Measurements from ENCODE around the gene RAB3A. TPM values are rescaled to one million over a fixed set of nuclear protein-coding genes. Genes with fewer than 3 reads are reported as not detected.
A peak's percentile ranks its signal among the peaks of the same experiment; 100 is the strongest.

RAB3A gene, protein sequence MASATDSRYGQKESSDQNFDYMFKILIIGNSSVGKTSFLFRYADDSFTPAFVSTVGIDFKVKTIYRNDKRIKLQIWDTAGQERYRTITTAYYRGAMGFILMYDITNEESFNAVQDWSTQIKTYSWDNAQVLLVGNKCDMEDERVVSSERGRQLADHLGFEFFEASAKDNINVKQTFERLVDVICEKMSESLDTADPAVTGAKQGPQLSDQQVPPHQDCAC
- total RNA-seq (2014; rRNA removed; shearing (Covaris generic); ENCODE audit: low replicate concordance) = 2.5 and 6.2 TPM in 2 replicates

DNA sequence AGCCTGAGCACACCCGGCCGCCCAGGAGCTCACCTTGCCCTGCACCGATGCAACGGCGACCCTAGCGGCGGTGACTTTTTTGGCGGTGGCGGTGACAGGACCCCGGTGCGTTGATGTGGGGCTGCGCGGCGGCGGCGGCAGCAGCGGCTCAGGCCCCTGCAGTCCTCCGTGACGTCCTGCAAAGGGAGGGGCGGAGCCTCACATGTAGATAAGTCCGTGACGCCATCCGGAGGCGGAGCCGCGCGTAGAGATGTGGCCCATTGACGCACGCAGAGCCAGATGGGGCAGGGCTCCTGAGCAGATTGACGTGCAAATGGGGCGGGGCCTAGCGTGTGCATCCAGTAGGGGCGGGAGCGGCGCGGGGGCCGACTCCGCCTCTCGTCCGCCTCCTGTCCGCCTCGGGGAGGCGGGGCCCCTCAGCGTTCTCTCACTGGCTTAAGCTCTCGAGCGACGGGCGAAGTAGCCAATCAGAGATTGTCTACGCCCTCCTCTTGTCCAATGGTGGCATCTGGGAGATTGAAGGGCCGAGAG, at the start of gene RAB3A:
RAB3A (minus strand) TSS at position 180 of the 531 bp plus-strand sequence. CDS start 1,302 bp downstream, outside the sequence.
- H3K4me3 ChIP-seq (ENCODE audit: low read length) = peak within 1 kb of the TSS; percentile 93
- peaks cover 22% of the 10 kb centered on the region for H3K79me2 ChIP-seq (ENCODE audit: low read length)
- peaks cover 8% of the 10 kb centered on the region for H4K20me1 ChIP-seq (ENCODE audit: insufficient read depth, low read depth, low read length)
- H3K27me3 ChIP-seq (ENCODE audit: low read length) = no peaks in the 10 kb centered on the region
- no peaks in the 10 kb centered on the region for H3K9me2 ChIP-seq (replicated peaks; ENCODE audit: insufficient read depth, low read length)
- peaks cover 15% of the 10 kb centered on the region; the same call in 1 of the 2 replicates for H3K36me3 ChIP-seq (ENCODE audit: insufficient read depth, low read length)
- peak; percentile 100 for DNase-seq
- H3K4me1 ChIP-seq (ENCODE audit: low read length) = peaks cover 30% of the 10 kb centered on the region
- H3K9me3 ChIP-seq (ENCODE audit: low read length) = no peaks in the 10 kb centered on the region
- peak within 1 kb of the TSS; percentile 80 for H3K9ac ChIP-seq (ENCODE audit: low read length)
- peak within 1 kb of the TSS; percentile 86 for H3K4me2 ChIP-seq (ENCODE audit: low read depth, low read length, poor library complexity, severe bottlenecking)
- peak within 1 kb of the TSS; percentile 70 for H3K27ac ChIP-seq (ENCODE audit: low read length)
- peak within 1 kb of the TSS; percentile 71 for H2AFZ ChIP-seq (ENCODE audit: low read length)

DNA sequence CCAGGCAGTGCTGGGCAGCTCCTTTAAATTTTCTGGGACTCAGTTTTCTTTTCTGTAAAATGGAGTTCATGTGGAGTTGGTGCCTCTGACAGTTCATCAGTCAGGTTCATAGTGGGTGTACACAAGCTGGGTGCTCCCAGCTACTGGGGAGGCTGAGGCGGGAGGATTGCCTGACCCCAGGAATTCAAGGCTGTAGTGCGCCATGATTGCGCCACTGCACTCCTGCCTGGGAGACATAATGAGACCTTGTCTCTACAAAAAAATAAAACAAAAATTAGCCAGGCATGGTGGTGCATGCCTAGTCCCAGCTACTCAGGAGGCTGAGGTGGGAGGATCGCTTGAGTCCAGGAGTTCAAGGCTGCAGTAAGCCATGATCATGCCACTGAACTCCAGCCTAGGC, 49.3 kb upstream of the RAB3A start:
- Histone ChIP-seq H3K79me2 (ENCODE audit: low read length) (no peaks in the 10 kb centered on the region), H3K4me1 (ENCODE audit: low read length) (peaks cover 6% of the 10 kb centered on the region), H4K20me1 (ENCODE audit: insufficient read depth, low read depth, low read length) (peaks cover 4% of the 10 kb centered on the region; the same call in 1 of the 2 replicates), H3K36me3 (ENCODE audit: insufficient read depth, low read length) (no peaks in the 10 kb centered on the region), H3K9me3 (ENCODE audit: low read length) (no peaks in the 10 kb centered on the region), H3K27ac (ENCODE audit: low read length) (no peak overlapping the region), H3K4me2 (ENCODE audit: low read depth, low read length, poor library complexity, severe bottlenecking) (no peak overlapping the region), H3K27me3 (ENCODE audit: low read length) (no peaks in the 10 kb centered on the region), H2AFZ (ENCODE audit: low read length) (no peak overlapping the region), H3K4me3 (ENCODE audit: low read length) (no peak overlapping the region), H3K9me2 (replicated peaks; ENCODE audit: insufficient read depth, low read length) (no peaks in the 10 kb centered on the region), H3K9ac (ENCODE audit: low read length) (no peak overlapping the region)
- DNase-seq = no peak

DNA sequence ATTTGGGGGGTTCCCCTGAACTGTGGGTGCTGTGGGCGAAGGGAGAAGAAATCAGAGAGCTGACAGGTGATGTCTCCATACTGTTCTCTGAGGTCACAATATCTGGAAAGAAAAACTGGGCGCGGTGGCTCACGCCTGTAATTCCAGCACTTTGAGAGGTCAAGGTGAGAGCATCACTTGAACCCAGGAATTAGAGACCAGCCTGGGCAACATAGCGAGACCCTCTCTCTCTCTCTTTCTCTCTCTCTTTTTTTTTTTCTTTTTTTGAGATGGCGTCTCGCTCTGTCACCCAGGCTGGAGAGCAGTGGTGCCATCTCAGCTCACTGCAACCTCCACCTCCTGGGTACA, 48.5 kb upstream of the RAB3A start:
- Histone ChIP-seq H3K4me3 (ENCODE audit: low read length) (no peak overlapping the region), H3K4me2 (ENCODE audit: low read depth, low read length, poor library complexity, severe bottlenecking) (no peak overlapping the region), H3K9ac (ENCODE audit: low read length) (no peak overlapping the region)

DNA sequence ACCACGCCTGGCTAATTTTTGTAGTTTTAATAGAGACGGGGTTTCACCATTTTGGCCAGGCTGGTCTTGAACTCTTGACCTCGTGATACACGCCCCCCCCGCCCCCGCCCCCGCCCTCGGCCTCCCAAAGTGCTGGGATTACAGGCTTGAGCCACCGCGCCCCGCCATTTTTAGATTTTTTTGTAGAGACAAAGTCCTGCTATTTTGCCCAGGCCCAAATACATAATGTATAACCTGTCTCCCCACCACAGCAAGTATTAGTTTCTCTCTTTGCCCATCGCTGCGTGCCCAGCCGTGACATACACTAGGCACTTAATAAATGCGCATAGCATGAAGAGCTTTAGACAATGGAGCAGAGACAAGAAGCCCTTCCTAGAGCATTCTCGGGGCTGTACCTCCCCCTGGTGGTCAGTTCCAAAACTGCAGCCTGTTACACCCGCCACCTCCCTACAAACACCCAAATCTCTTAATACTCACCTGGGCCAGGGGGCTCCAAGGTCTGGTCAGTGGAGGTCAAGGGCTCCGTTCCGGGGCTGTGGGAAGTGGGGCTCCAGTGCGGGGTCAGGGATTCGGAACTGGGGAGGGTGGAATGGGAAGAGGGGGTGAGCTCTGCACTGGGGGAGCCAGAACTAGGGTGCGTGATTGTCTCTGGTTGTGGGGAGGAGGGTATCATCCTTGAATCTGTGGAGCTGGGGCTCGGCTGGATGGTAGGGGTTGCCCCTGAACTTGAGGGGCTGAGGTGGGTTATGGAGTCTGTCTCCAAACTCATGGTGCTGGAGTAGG, 47.9 kb upstream of the RAB3A start:
- Histone ChIP-seq H3K4me2 (ENCODE audit: low read depth, low read length, poor library complexity, severe bottlenecking) (no peak overlapping the region), H3K27ac (ENCODE audit: low read length) (no peak overlapping the region), H3K9ac (ENCODE audit: low read length) (no peak overlapping the region), H3K27me3 (ENCODE audit: low read length) (no peaks in the 10 kb centered on the region), H3K4me1 (ENCODE audit: low read length) (peaks cover 6% of the 10 kb centered on the region), H3K36me3 (ENCODE audit: insufficient read depth, low read length) (no peaks in the 10 kb centered on the region), H2AFZ (ENCODE audit: low read length) (no peak overlapping the region), H3K9me3 (ENCODE audit: low read length) (no peaks in the 10 kb centered on the region), H4K20me1 (ENCODE audit: insufficient read depth, low read depth, low read length) (peaks cover 1% of the 10 kb centered on the region; the same call in 1 of the 2 replicates), H3K4me3 (ENCODE audit: low read length) (no peak overlapping the region), H3K79me2 (ENCODE audit: low read length) (no peaks in the 10 kb centered on the region), H3K9me2 (replicated peaks; ENCODE audit: insufficient read depth, low read length) (no peaks in the 10 kb centered on the region)
- DNase-seq = peak; percentile 92

More for the DNA sequence above, 48.5 kb upstream of the RAB3A start:
- H3K36me3 ChIP-seq (ENCODE audit: insufficient read depth, low read length) = no peaks in the 10 kb centered on the region
- no peaks in the 10 kb centered on the region for H3K79me2 ChIP-seq (ENCODE audit: low read length)
- no peaks in the 10 kb centered on the region for H3K27me3 ChIP-seq (ENCODE audit: low read length)
- no peaks in the 10 kb centered on the region for H3K9me3 ChIP-seq (ENCODE audit: low read length)
- H4K20me1 ChIP-seq (ENCODE audit: insufficient read depth, low read depth, low read length) = peaks cover 4% of the 10 kb centered on the region; the same call in 1 of the 2 replicates
- no peak overlapping the region for H2AFZ ChIP-seq (ENCODE audit: low read length)
- peaks cover 6% of the 10 kb centered on the region for H3K4me1 ChIP-seq (ENCODE audit: low read length)
- no peak for DNase-seq
- H3K27ac ChIP-seq (ENCODE audit: low read length) = no peak overlapping the region
- H3K9me2 ChIP-seq (replicated peaks; ENCODE audit: insufficient read depth, low read length) = no peaks in the 10 kb centered on the region

DNA sequence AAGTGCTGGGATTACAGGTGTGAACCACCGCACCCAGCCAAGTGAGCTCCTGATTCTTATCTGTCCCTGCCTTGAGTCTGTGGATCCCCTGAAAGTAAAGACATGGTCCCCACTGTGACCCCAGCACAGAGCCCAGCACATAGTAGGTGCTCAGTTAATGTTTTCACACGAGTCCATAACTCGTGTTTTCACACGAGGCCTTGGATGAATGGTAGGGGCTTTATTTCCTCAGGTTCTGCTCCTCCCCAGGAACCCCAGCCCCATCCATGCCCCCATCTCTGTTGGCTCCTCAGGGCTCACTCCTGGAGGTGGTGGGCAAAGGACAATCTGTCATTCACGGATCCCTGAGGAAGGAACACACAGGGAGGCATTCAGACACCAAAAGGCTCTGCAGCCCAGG, 46.0 kb upstream of the RAB3A start:
- Histone ChIP-seq H3K4me1 (ENCODE audit: low read length) (peaks cover 6% of the 10 kb centered on the region), H3K4me2 (ENCODE audit: low read depth, low read length, poor library complexity, severe bottlenecking) (no peak overlapping the region), H3K9ac (ENCODE audit: low read length) (no peak overlapping the region), H4K20me1 (ENCODE audit: insufficient read depth, low read depth, low read length) (no peaks in the 10 kb centered on the region; the same call in 1 of the 2 replicates), H3K9me2 (replicated peaks; ENCODE audit: insufficient read depth, low read length) (no peaks in the 10 kb centered on the region), H3K36me3 (ENCODE audit: insufficient read depth, low read length) (no peaks in the 10 kb centered on the region), H3K4me3 (ENCODE audit: low read length) (no peak overlapping the region), H3K27ac (ENCODE audit: low read length) (no peak overlapping the region), H3K27me3 (ENCODE audit: low read length) (no peaks in the 10 kb centered on the region), H3K79me2 (ENCODE audit: low read length) (no peaks in the 10 kb centered on the region), H3K9me3 (ENCODE audit: low read length) (no peaks in the 10 kb centered on the region), H2AFZ (ENCODE audit: low read length) (no peak overlapping the region)
- no peak for DNase-seq

DNA sequence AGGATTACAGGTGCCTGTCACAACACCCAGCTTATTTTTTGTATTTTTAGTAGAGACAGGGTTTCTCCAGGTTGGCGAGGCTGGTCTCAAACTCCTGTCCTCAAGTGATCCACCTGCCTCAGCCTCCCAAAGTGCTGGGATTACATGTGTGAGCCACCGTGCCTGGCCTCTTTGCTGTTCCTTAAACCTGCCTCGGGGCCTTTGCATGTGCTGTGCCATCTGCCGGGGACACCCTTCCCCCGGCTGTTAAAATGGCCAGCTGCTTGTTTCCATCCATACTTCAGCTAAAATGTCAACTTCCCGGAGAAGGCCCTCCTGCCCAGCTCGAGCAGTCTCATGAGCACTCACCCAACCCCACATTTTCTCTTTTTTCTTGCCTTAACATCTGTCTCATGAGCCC, 41.5 kb upstream of the RAB3A start:
- no peaks in the 10 kb centered on the region for H4K20me1 ChIP-seq (ENCODE audit: insufficient read depth, low read depth, low read length)
- DNase-seq = no peak
- H3K27me3 ChIP-seq (ENCODE audit: low read length) = no peaks in the 10 kb centered on the region
- H3K9me2 ChIP-seq (replicated peaks; ENCODE audit: insufficient read depth, low read length) = no peaks in the 10 kb centered on the region
- H3K4me3 ChIP-seq (ENCODE audit: low read length) = no peak overlapping the region
- no peaks in the 10 kb centered on the region for H3K9me3 ChIP-seq (ENCODE audit: low read length)
- no peaks in the 10 kb centered on the region for H3K4me1 ChIP-seq (ENCODE audit: low read length)
- H3K36me3 ChIP-seq (ENCODE audit: insufficient read depth, low read length) = no peaks in the 10 kb centered on the region
- no peak overlapping the region for H3K27ac ChIP-seq (ENCODE audit: low read length)
- no peak overlapping the region for H2AFZ ChIP-seq (ENCODE audit: low read length)
- H3K79me2 ChIP-seq (ENCODE audit: low read length) = no peaks in the 10 kb centered on the region
- H3K4me2 ChIP-seq (ENCODE audit: low read depth, low read length, poor library complexity, severe bottlenecking) = no peak overlapping the region
- no peak overlapping the region for H3K9ac ChIP-seq (ENCODE audit: low read length)

DNA sequence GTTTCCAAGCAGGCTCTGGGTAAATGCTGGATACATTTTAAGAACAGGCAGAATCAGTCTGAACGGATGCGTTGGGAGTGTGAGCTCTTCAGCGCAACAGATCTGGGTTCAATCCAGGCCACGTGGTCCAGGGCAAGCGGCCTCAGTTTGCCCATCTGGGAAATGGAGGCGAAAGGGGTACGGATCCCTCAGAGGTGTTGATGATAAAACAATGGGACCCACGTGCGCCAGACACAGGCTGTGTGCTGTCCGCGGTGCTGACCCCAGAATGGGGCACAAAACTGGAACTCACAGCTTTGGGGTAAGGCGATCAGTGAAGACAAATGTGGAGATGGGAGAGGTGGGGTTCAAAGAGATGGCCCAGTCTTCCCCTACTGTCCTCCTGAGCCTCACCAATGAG, 35.5 kb upstream of the RAB3A start:
- H3K9me3 ChIP-seq (ENCODE audit: low read length) = no peaks in the 10 kb centered on the region
- no peaks in the 10 kb centered on the region for H3K36me3 ChIP-seq (ENCODE audit: insufficient read depth, low read length)
- H3K4me1 ChIP-seq (ENCODE audit: low read length) = no peaks in the 10 kb centered on the region
- no peak overlapping the region for H3K4me2 ChIP-seq (ENCODE audit: low read depth, low read length, poor library complexity, severe bottlenecking)
- no peaks in the 10 kb centered on the region for H4K20me1 ChIP-seq (ENCODE audit: insufficient read depth, low read depth, low read length)
- H3K9me2 ChIP-seq (replicated peaks; ENCODE audit: insufficient read depth, low read length) = no peaks in the 10 kb centered on the region
- peak; percentile 53 for DNase-seq
- no peaks in the 10 kb centered on the region for H3K79me2 ChIP-seq (ENCODE audit: low read length)
- no peaks in the 10 kb centered on the region for H3K27me3 ChIP-seq (ENCODE audit: low read length)
- H3K27ac ChIP-seq (ENCODE audit: low read length) = no peak overlapping the region
- no peak overlapping the region for H3K9ac ChIP-seq (ENCODE audit: low read length)
- H3K4me3 ChIP-seq (ENCODE audit: low read length) = no peak overlapping the region
- no peak overlapping the region for H2AFZ ChIP-seq (ENCODE audit: low read length)

DNA sequence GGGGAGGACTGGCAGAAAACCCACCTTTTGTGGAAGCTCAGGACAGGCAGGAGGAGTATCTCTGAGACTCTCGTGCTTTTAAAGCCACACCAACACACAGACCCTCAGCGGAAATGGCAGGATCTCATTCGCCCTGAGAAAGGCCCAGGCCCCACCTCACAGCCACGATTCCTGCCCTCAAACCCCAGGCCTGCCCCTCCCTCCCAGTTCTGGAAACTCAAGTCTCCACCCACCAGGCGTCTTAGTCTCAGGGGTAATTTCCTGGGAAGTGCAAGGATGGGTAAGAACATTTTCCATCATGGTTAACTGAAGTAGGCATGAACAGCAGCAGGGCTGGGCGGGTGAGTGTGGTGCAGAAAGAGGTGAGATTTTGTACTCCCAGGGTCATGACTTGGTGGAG, 30.4 kb upstream of the RAB3A start:
- no peaks in the 10 kb centered on the region for H4K20me1 ChIP-seq (ENCODE audit: insufficient read depth, low read depth, low read length)
- no peaks in the 10 kb centered on the region for H3K9me2 ChIP-seq (replicated peaks; ENCODE audit: insufficient read depth, low read length)
- no peak overlapping the region for H3K4me2 ChIP-seq (ENCODE audit: low read depth, low read length, poor library complexity, severe bottlenecking)
- no peaks in the 10 kb centered on the region for H3K36me3 ChIP-seq (ENCODE audit: insufficient read depth, low read length)
- H3K27ac ChIP-seq (ENCODE audit: low read length) = no peak overlapping the region
- DNase-seq = no peak
- H3K79me2 ChIP-seq (ENCODE audit: low read length) = no peaks in the 10 kb centered on the region
- H3K9me3 ChIP-seq (ENCODE audit: low read length) = no peaks in the 10 kb centered on the region
- H2AFZ ChIP-seq (ENCODE audit: low read length) = no peak overlapping the region
- H3K4me1 ChIP-seq (ENCODE audit: low read length) = peaks cover 12% of the 10 kb centered on the region
- no peak overlapping the region for H3K4me3 ChIP-seq (ENCODE audit: low read length)
- H3K9ac ChIP-seq (ENCODE audit: low read length) = no peak overlapping the region
- no peaks in the 10 kb centered on the region for H3K27me3 ChIP-seq (ENCODE audit: low read length)
